BE2C (cell line): ENCODE data around the gene ARFGAP3.

Source experiments
- DNase-seq: peaks from one replicate; pipeline ENCODE4 v3.0.0-alpha.2; 2020
- H3K27me3 ChIP-seq: fragments of 250-450 bp; sonication (Bioruptor Pico); 2 replicates; pipeline ENCODE4 v1.5.1; 2020; ENCODE audit warnings: mild to moderate bottlenecking
- H3K36me3 ChIP-seq: fragments of 250-450 bp; sonication (Bioruptor Pico); 2 replicates; pipeline ENCODE4 v1.5.1; 2020; ENCODE audit warnings: mild to moderate bottlenecking
- H3K4me1 ChIP-seq: fragments of 250-450 bp; sonication (Bioruptor Pico); 2 replicates; pipeline ENCODE4 v1.5.1; 2020
- H3K4me3 ChIP-seq: 2 replicates; pipeline ENCODE4 v1.5.1; 2011; ENCODE audit warnings: low read depth, low read length
- H3K9me3 ChIP-seq: fragments of 250-450 bp; sonication (Bioruptor Pico); 2 replicates; pipeline ENCODE4 v1.5.1; 2020
- TF ChIP-seq, protein P1 (sequence below): IDR thresholded peaks from 2 replicates; pipeline ENCODE4 v1.5.1; 2012; ENCODE audit warnings: mild to moderate bottlenecking, low read depth, low read length

ARFGAP3 gene

GRCh38 chr22:42887523-42888507, 30.7 kb upstream of the ARFGAP3 start:
- no peak for DNase-seq
- Histone ChIP-seq H3K4me1 (no peaks in the 10 kb centered on the region), H3K9me3 (no peaks in the 10 kb centered on the region), H3K4me3 (no peak overlapping the region), H3K36me3 (peaks cover 30% of the 10 kb centered on the region), H3K27me3 (no peaks in the 10 kb centered on the region)
- TF ChIP-seq, protein P1, sequence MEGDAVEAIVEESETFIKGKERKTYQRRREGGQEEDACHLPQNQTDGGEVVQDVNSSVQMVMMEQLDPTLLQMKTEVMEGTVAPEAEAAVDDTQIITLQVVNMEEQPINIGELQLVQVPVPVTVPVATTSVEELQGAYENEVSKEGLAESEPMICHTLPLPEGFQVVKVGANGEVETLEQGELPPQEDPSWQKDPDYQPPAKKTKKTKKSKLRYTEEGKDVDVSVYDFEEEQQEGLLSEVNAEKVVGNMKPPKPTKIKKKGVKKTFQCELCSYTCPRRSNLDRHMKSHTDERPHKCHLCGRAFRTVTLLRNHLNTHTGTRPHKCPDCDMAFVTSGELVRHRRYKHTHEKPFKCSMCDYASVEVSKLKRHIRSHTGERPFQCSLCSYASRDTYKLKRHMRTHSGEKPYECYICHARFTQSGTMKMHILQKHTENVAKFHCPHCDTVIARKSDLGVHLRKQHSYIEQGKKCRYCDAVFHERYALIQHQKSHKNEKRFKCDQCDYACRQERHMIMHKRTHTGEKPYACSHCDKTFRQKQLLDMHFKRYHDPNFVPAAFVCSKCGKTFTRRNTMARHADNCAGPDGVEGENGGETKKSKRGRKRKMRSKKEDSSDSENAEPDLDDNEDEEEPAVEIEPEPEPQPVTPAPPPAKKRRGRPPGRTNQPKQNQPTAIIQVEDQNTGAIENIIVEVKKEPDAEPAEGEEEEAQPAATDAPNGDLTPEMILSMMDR = no peak

- Histone ChIP-seq H3K4me1 (no peaks in the 10 kb centered on the region), H3K4me3 (no peak overlapping the region), H3K36me3 (peaks cover 30% of the 10 kb centered on the region), H3K27me3 (no peaks in the 10 kb centered on the region), H3K9me3 (no peaks in the 10 kb centered on the region)
- DNase-seq = no peak
- TF ChIP-seq, protein P1 = no peak
Measured at GRCh38 chr22:42887120-42887519, 30.0 kb upstream of the ARFGAP3 start.

- no peaks in the 10 kb centered on the region for H3K9me3 ChIP-seq
- no peaks in the 10 kb centered on the region for H3K27me3 ChIP-seq
- DNase-seq = no peak
- no peak overlapping the region for H3K4me3 ChIP-seq
- TF ChIP-seq, protein P1 = no peak
- peaks cover 28% of the 10 kb centered on the region for H3K36me3 ChIP-seq
- no peaks in the 10 kb centered on the region for H3K4me1 ChIP-seq
Measured at GRCh38 chr22:42885446-42885845, 28.4 kb upstream of the ARFGAP3 start.

DNA sequence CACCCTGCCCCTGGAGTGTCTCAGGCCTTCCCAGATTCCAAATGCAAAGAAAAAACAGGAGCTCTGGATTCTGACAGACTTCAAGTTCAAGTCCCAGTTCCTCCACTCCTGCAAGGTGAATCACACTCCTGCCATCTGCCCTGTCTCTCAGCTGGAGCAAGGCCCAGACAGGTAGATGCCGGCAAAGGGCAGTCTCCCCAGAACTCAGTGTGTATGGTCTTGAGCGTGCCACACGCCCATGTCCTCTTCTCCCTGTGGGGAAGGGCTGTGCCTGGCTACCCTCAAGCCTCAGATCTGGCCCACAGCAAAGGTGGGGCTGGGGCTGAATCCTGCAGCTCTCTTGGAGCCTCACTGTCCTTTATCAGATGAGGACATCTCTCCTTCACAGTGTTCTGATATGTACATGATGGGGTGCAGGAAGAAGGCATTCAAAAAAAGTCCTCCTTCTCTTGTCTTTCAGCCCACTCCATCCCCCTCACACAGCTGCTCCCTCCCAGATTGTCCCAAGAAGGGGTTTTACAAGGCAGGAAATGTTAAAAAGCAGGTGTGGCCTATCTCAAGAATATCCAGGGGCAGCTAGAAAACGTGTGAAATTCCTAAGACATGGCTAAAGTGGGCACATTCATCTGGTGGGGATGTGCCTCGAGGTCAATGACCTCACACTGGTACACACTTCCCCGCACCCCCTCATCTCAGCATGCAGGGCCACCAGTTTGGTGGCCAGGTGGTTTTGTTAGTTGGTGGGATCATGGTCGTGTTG, 27.7 kb upstream of the ARFGAP3 start:
- Histone ChIP-seq H3K4me1 (no peaks in the 10 kb centered on the region), H3K4me3 (no peak overlapping the region), H3K36me3 (peaks cover 24% of the 10 kb centered on the region), H3K9me3 (no peaks in the 10 kb centered on the region), H3K27me3 (no peaks in the 10 kb centered on the region)
- TF ChIP-seq, protein P1 = no peak
- no peak for DNase-seq

DNA sequence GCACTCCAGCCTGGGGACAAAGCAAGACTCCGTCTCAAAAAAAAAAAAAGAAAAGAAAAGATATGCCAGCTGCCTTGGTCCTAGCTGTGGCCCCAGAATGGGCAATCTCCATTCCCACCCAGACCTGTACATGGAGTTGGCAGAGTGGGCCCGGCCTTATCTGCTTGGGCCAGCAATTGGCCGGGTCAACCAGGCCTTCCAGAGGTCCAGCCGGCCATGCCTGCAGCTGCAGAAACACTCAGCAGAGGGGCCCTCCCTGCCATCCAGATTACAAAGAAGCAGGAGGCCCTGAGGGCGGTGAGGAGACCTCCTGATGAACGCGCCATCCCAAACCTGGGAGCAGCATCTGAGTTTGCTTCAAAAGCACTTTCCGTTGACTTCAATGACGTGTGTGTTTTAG, 26.9 kb upstream of the ARFGAP3 start:
- TF ChIP-seq, protein P1 = no peak
- DNase-seq = no peak
- H3K4me1 ChIP-seq = no peaks in the 10 kb centered on the region
- no peak overlapping the region for H3K4me3 ChIP-seq
- no peaks in the 10 kb centered on the region for H3K9me3 ChIP-seq
- H3K36me3 ChIP-seq = peaks cover 24% of the 10 kb centered on the region
- H3K27me3 ChIP-seq = no peaks in the 10 kb centered on the region
